NCI-H510A treated with DMSO at 0.1 percent for 48 hours (cell line): ENCODE data around the gene TEKT1.

Experiments used
- DNase-seq: peaks from one replicate; lab custom pipeline; 2025; lab: John Stamatoyannopoulos, UW

The TEKT1 gene

GRCh38 chr17:6757747-6758146 is 73.8 kb downstream of the TEKT1 start:
- DNase-seq = no peak

DNA sequence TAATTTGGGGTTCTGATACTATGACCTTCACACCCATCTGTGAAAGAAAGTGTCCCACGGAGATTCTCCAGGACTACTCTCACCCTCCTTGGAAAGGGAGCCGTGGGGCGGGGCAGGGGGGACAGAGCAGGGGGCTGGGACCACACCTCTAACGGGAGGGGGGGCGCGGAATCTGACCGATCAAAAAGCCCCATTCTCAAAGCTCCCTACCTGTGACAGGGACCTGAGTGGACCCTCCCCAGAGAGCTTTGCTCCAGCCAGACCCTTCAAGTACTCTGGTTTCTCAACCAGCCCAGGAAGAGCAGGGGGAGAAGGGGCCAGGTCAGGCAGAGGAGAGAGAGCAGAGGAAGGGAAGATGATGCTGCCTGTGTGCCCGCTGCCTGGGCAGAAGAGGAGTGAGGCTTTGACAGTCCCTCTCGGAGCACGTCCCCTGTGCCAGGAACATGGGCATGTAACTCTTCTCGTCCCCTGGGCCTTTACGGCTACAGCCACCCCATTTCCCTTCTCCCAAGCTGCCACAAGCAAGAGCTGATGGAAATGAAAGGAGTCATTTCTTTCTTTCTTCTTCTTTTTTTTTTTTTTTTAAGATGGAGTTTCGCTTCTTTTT is 75.0 kb downstream of the TEKT1 start:
- no peak for DNase-seq

- DNase-seq = no peak
Observed at GRCh38 chr17:6755731-6756184, 75.8 kb downstream of the TEKT1 start, which contains the start of gene XAF1. TSS of gene XAF1 (plus strand) at chr17:6756046. CDS start at chr17:6756079, 33 bp downstream.

DNA sequence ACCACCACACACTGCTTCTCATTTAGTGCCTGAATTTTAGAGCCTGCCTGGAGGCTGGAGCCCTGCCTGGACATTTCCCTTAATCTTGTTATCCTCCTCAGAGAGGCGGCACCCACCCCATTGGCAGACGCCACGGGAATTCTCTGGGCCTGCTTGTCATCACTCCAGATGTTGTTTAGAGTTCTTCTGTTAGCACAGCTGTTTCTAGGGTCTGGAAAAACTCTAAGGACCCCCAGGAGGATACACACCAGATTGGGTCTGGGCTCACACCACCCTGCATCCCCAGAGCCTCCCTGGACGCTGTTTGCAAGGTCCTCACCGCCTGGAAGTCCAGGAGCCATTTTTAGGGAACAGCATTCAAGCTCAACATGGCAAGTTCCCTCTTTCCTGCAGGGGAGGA is 76.2 kb downstream of the TEKT1 start:
- DNase-seq = no peak

- no peak for DNase-seq
Observed at GRCh38 chr17:6753546-6753945, 78.0 kb downstream of the TEKT1 start.

DNA sequence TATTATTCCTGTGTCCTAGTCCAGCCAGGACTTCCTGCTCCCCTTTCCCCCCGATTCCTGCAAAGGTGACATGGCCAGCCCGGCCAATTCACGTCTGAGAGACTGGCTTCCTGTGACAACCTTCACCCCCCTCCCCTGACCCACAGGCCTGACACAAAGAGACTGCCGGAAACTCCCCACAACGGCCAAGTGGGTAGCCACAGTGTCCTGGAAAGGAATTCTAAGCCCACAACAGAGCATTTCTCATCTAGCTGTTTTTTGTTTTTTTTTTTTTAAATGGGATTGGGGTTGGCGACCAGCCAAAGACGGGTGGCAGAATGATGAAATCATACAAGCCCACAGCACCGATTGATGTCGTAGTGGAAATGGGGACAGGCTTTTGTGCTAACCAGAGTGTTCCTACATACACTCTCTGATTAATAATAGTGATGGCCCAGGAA is 78.5 kb downstream of the TEKT1 start:
- no peak for DNase-seq

DNA sequence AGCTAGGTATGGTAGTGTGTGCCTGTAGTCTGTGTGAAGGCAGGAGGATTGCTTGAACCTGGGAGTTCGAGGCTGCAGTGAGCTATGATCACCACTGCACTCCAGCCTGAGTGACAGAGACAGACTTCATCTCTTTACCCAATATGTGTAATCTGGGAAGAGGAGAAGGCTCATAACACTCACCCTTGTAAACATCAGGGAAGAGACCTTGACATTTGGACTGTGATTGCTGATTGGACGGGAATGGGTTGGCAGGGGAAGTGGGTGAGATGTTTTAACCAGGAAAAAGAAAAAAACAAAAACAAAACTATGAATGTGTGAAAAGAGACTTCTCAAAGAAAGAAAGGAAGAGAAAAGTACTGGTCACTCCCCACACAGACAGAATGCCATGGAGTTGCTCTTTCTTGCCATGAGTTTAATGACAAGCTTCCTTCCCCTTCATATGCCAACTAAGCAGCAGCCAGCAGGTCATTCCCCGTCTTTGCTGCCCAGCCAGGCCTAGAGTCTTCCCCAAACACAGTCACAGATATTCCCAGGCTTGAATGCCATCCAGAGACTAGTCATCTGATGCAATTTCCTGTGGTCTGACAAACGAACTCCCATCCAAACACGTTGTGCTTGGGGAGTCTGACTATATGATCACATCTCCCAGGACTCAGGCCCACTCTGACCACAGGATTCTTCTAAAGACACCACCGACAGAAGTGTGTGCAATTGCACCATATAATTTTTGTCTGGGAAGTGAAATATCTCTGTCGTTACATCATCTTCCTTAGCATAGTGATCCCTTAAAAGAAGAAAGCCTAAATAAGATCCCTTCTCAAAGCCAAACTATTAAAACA is 79.2 kb downstream of the TEKT1 start:
- DNase-seq = no peak

DNA sequence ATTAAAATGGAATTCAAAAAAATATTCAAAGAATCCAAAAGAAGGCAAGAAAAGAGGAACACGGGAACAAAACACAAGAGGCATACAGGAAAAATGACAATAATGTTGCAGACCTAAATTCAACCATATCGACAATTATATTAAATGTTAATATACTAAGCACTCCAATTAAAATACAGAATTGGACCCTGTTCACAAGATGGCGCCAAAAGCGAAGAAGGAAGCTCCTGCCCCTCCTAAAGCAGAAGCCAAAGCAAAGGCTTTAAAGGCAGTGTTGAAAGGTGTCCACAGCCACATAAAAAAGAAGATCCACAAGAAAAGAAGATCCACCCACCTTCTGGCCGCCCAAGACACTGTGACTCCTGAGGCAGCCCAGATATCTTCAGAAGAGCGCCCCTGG is 82.0 kb downstream of the TEKT1 start:
- no peak for DNase-seq

GRCh38 chr17:6748617-6749016 is 82.9 kb downstream of the TEKT1 start:
- no peak for DNase-seq
